Right hindlimb (tissue), 1 donor: ENCODE data around the gene CRY1.
A peak's percentile ranks its signal among the peaks of the same experiment; 100 is the strongest.
"Not testable (repeated sequence)": the region's sequence is repeated elsewhere in the genome, so short reads cannot be mapped to it uniquely, and the experiment has no call there.

ENCODE experiments used
- DNase-seq: peaks from one replicate; pipeline ENCODE4 v3.0.0-alpha.2; 2018

The CRY1 gene

GRCh38 chr12:106997916-106998315, 95.4 kb downstream of the CRY1 start:
- no peak for DNase-seq

- not testable (repeated sequence) for DNase-seq
Observed at GRCh38 chr12:106996102-106996501, 97.2 kb downstream of the CRY1 start.

- no peak for DNase-seq
Observed at GRCh38 chr12:106994579-106995220, 98.6 kb downstream of the CRY1 start.

- DNase-seq: no peak
Observed at GRCh38 chr12:106987846-106988245, 105.5 kb downstream of the CRY1 start.

GRCh38 chr12:106986625-106987389, 106.5 kb downstream of the CRY1 start, which contains the start of gene MTERF2:
Gene MTERF2 (minus strand): TSS chr12:106987146. CDS start chr12:106978714, 8,432 bp downstream.
- DNase-seq: peak; percentile 99

- DNase-seq: no peak
Observed at GRCh38 chr12:106986135-106986534, 107.2 kb downstream of the CRY1 start.

GRCh38 chr12:106985479-106985878, 107.9 kb downstream of the CRY1 start:
- peak; percentile 38 for DNase-seq

GRCh38 chr12:106984588-106985137, 108.7 kb downstream of the CRY1 start:
- no peak for DNase-seq

GRCh38 chr12:106982229-106982628, 111.1 kb downstream of the CRY1 start:
- DNase-seq: no peak

GRCh38 chr12:106981788-106982187, 111.6 kb downstream of the CRY1 start:
- DNase-seq: no peak

GRCh38 chr12:106980944-106981343, 112.4 kb downstream of the CRY1 start:
- no peak for DNase-seq

- peak; percentile 52 for DNase-seq
Observed at GRCh38 chr12:106978035-106978800, 115.1 kb downstream of the CRY1 start.

- DNase-seq: no peak
Observed at GRCh38 chr12:106976668-106977067, 116.7 kb downstream of the CRY1 start.

GRCh38 chr12:106975993-106976658, 117.2 kb downstream of the CRY1 start:
- no peak for DNase-seq

GRCh38 chr12:106975098-106975497, 118.3 kb downstream of the CRY1 start:
- no peak for DNase-seq

GRCh38 chr12:106974511-106974910, 118.8 kb downstream of the CRY1 start:
- no peak for DNase-seq

GRCh38 chr12:106973545-106973944, 119.8 kb downstream of the CRY1 start:
- DNase-seq: no peak

GRCh38 chr12:106971065-106971464, 122.3 kb downstream of the CRY1 start:
- no peak for DNase-seq

GRCh38 chr12:106964526-106964925, 128.8 kb downstream of the CRY1 start:
- no peak for DNase-seq

GRCh38 chr12:106962286-106962685, 131.1 kb downstream of the CRY1 start:
- DNase-seq: no peak

GRCh38 chr12:106960443-106960842, 132.9 kb downstream of the CRY1 start:
- no peak for DNase-seq

- DNase-seq: no peak
Observed at GRCh38 chr12:106957583-106957982, 135.8 kb downstream of the CRY1 start.
